ENCODE results near the gene ADCK1.
"Not testable (repeated sequence)": the region's sequence is repeated elsewhere in the genome, so short reads cannot be mapped to it uniquely, and the experiment has no call there.

ADCK1 gene

DNA sequence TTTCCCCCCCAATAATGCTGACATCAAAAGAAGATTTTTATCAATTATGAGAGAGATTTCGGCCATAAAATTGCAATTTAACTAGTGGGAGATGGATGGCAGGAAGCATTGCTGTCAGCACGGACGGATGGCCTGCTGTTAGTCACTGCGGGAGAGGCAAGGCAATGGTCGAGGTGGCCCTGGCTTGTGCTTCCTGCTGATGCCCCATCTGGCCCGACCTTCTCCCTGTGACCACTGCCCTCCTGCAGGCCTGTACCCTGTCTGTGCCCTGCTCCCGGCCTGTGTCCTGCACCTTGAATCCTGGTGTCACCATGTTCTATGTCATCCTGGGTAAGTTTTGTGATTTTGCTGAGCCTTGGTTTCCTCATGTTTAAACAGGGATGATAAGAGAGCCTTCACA lies 67.6 kb downstream of the ADCK1 start:
- DNase-seq = no peak

DNA sequence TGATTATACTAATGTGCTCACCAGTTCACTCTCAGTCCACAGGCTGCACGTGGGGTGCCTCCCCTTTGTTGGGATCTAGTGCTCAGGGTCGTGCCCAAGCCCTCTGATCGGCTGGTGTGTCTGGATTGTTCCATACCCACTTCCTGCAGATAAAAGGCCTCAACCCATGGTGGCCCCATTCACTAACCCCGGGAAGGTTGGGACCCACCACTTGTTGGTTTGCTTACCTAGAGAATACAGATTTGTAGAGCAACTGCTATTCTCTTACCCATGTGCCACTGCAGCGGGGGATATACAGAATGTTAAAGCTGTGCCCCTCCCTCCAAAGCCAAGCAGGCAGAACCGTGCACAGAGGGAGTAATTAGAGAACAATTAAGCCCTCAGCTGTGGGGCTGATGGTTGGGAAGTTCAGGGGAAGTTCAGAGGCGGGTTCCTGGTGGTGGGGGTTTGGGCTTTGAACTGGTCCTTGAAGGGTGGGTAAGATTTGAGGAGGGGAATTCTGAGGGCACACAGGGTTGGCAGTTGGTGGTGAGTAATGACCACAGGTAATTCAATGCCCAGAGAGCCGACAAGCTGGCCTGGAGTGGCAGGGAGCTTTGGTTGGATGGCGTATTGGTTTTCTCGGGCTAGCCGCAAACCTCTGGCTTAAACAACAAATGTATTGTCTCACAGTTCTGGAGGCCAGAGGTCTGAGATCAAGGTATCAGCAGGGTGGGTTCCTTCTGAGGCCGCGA lies 68.8 kb downstream of the ADCK1 start:
- DNase-seq = no peak

DNA sequence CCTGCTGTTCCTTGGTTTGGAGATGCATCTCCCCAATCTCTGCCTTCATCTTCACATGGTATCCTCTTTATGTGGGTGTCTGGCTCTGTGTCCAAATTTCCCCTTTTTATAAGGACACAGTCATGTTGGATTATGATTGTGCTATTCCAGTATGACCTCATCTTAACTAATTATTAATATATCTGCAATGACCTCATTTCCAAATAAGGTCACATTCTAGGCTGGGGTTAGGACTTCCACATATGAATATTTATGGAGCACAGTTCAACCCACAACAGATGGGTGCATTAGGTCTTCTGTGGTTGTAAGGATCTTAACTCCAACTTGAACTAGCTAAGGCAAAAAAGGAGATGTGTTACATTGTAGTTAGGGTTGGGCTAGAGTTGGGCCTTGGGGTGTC lies 69.4 kb downstream of the ADCK1 start:
- DNase-seq = no peak

DNA sequence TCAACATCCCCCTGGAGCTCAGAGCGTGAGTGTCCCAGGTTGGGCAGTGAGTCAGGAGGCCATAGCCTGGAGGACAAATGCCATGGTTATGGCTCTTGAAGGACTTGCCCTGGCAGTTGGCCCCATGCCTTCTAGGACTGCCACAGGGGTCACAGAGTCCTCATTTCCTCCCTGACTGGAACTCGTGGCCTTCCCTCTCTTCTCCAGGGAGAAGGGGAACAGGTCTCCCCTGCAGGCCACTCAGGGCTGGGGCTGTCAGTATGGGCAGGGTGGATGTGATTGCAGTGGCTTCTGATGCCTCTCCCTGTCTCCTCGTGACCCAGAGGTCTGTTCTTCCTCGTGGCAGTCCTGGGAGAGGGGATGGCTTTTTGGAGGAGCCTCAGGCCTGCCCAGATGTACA lies 70.7 kb downstream of the ADCK1 start:
- no peak for DNase-seq

DNA sequence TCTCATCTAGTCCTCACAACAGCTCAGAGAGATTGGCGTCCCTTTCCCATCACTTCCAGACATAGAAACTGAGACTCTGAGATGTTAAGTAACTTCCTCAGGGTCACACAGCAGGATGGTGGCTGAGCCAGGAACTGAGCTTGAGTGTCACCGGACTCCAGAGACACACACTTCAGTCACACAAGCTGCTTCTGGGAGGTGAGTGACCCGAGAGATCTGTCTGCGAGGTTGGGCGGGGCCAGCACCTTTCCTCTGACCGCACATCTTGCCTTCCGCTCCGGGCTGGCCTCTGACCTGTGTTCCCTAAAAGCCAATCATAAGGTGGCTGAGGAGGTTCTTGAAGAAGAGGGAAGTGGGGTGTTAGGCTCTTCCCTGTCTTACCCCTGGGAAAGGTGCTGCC lies 72.2 kb downstream of the ADCK1 start:
- no peak for DNase-seq

DNA sequence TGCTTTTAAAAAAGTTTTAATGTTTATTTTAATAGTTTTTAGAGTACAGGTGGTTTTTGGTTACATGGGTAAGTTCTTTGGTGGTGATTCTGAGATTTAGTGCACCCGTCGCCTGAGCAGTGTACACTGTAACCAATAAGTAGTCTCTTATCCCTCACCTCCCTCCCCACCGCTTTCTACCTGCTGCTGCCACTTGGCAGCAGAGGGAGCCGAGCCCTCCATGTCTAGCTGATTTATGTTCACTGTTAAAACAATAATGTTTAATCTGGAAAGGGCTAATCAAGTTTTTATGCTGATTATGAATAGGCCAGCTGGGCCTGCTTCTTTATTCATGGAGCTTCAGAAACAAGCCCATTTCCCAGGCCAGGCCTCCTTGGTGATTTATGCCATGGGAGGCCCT lies 73.1 kb downstream of the ADCK1 start:
- DNase-seq = no peak

GRCh38 chr14:77878783-77879182 lies 78.9 kb downstream of the ADCK1 start:
- DNase-seq = no peak

GRCh38 chr14:77880056-77880455 lies 80.1 kb downstream of the ADCK1 start:
- DNase-seq = no peak

DNA sequence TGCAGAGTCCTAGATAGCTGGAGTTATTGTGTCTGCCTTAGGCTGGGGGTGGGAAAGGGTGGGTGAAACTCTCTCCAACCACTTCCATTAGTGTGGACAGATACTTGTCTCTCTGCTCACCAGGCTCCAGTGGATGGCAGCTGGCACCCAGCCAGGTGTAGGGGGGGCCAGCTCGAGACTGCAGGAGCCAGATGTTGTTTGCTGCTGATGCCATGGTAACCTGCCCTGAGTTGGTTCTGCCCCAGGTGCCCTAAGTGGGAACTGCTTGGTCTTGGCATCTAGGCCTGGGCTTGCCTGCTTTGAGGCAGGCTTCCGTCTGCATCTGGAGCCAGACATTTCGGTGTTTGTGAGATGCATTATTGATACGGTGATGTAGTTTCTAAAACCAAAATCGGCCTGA lies 82.2 kb downstream of the ADCK1 start:
- DNase-seq = no peak

GRCh38 chr14:77882636-77883035 lies 82.7 kb downstream of the ADCK1 start:
- DNase-seq = no peak

DNA sequence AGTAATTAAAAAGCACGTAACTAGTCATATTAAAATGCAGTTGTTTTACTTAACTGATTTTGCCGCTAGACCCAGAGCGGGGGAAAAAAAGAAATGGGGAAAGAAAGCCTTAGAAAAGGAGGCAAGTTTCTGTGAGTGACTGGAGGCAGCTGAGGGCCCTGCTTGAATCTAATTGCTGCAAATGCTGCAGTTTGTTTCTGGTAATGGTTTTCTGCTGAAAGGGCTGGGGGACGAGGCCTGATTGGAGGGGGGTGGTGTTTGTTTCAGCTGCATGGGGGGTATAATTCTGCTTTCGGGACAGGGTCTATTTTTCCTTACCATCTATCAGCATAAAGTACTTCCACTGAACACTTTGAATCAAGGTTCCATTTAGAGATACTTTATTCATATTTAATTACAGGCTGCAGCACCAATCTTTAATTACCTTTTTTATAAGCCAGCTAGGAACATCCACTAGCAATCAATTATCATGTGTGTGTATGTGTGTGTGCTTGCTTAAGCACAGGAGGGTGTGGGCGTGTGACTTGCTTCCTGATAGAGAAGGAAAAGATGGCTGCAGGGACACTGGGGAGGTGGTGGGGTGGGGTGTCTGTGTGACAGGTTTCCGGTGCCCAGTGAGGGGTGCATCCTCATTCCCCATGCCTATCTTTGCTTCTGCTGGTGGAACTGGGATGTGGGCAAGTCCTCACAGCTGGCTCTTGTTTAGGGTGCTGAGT lies 83.4 kb downstream of the ADCK1 start:
- no peak for DNase-seq

DNA sequence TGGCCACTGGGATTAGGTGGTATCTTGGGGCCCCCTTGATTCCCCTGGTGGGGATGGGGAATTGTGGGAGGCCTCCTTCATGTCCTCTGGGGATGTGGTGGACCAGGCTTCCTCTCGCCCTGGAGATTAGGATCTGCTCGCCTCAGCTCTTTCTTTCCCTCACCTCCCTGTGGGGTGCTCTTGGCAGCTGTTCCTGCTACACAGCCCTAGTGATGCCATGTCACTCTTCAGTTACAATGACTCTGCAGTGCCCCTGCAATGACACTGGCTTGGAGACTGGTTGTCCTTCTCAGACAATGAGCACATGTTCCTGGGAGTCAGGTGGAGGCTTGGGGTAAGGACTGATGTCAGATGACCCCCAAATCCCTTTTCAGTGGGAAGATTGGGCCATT lies 83.9 kb downstream of the ADCK1 start:
- DNase-seq = no peak

GRCh38 chr14:77885367-77885766 lies 85.5 kb downstream of the ADCK1 start:
- DNase-seq = no peak

DNA sequence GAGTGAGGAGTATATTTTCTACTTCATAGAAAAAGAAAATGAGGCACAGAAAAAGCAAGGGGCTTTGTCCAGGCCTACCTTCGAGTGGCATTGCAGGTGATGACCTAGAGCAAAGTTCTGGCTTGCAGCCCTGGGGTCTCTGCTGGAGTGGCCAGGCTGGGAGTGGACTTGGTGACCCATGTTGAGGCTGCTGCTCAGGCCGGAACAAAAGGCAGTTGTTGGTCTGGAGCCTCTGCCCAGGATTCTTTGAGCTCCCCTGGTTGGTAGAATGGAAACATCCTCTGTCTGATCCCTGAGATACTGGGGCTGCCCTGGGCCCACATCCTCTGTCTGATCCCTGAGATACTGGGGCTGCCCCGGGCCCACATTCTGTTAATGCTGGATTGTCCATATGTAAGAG lies 86.1 kb downstream of the ADCK1 start:
- DNase-seq = no peak

DNA sequence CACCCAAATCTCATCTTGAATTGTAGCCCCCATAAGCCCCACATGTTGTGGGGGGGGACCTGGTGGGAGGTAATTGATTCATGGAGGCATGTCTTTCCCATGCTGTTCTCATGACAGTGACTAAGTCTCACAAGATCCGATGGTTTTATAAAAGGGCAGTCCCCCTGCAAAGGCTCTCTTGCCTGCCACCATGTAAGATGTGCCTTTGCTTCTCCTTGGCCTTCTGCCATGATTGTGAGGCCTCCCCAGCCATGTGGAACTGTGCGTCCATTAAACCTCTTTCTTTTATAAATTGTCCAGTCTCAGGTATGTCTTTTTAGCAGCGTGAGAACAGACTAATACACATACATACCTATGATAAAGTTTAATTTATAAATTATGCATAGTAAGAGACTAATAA lies 89.0 kb downstream of the ADCK1 start:
- DNase-seq = not testable (repeated sequence)

DNA sequence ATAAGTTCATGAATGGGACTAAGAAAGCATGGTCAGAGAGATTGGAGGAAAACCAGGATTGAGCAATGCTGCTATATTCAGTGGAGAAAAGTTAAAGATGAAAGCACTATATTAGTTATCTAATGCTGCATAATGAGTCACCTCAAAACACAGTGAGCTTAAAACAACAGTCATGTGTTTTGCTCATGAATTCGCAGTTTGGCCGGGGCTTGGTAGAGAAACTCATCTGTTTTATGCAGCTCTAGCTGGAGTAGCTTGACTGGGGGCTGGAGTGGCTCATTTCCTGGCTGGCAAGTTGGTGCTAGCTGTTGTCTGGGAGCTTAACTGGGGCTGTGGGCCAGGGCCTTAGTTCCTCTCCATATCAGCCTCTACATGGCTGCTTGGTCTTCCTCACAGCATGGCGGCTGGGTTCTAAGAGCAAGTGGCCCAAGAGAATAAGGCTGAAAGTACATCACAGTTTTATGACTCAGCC lies 90.1 kb downstream of the ADCK1 start:
- no peak for DNase-seq

- no peak for DNase-seq
These were observed 91.0 kb downstream of the ADCK1 start for GRCh38 chr14:77890873-77891272.

- no peak for DNase-seq
These were observed 92.5 kb downstream of the ADCK1 start for GRCh38 chr14:77892381-77892871.

DNA sequence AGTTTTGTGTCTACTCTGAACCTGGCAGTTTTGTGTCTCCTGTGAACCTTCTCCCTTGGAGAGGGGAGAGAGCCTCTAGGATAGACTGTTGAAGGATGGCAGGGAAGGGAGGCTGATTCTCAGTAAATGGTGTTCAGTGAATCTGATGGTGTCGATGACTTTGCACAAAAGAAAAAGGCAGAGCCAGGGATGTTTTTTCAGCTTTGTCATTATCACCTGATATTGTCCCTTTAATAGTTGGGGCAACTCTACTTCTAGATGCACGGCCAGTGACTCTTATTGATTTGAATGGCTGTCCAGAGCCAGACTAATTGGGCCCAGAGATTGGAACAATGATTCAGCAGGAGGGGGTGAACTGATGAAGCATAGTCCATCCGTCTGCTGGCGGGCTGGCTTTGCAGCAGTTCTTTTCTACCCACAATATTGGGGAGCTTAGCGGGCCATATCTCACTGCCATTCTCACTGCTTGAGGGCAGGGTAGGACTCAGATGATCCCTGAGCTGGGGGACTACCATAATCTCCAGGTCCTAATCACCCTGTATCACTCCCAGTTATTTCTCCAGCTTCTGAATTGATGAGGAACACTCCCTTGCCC lies 93.1 kb downstream of the ADCK1 start:
- DNase-seq = no peak

DNA sequence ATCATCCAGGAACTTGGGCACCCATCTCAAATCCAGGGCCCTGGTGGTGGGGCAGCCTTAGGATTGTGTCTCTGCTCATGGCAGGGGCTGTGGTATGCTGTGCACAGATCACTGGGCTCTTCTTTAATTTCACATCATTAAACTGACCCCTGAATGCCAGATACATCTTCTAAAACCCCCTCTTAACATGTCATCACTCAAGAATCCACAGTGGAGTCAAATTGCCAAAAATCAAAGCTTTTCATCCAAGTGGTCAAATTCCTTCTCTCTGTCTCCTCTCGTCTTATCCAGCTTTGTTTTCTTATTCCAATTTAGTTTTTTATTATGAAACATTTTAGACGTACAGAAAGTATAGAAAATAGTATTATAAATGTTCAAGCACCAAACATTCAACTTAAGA lies 97.5 kb downstream of the ADCK1 start:
- DNase-seq = no peak

DNA sequence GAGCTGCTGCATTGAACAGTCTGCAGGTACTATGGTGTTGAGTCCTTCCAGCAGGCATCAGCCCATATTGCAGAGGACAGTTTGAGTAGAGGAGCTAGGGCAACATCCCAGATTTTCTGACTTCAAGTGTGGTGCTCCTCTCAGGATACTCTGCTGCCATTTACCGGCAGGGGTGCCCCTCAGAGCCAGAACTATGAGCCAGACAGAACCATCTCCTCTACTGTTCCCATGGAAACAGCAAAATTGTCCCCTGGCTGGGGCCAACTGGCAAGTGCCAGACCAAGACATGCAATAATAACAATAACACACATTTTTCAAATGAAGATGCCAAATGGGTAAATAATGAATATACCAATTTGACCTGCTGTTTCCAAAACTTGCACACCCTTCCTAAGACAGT lies 102.9 kb downstream of the ADCK1 start:
- no peak for DNase-seq

- DNase-seq = no peak
These were observed 103.3 kb downstream of the ADCK1 start for GRCh38 chr14:77903221-77903620.

DNA sequence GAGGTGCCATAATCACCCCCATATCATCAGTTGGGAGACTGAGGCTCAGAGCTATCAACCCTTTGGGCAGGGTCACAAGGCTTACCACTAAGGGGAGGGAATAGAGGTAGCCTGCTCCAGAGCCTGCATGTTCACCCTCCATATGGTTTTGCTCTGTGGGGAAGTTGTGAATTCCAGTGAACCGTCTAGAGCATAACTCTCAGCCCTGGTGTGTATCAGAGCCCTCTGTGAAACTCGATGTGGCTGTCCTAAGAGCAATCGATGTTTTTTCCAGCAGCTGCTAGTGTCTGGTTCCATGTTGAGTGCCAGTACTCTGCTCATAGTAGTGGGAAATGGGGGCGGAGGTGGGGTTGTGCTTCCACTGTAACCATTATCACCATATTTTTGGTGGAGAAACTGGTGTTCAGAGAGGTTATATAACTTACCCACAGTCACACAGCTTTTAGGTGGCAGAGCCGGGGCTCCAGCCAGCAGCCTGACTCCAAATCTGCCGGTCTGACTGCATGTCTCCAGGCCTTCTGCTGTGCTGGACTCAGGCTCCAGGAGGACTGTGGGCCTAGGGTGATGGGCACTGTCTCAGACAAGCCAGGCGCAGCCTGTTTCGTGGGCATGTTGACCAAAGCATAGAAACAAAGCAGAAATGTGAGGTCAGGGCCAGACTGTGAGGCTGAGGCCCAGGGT lies 104.2 kb downstream of the ADCK1 start:
- DNase-seq = no peak

- DNase-seq = no peak
These were observed 106.5 kb downstream of the ADCK1 start for GRCh38 chr14:77906446-77906845.
